Islet of Langerhans (tissue), 1 donor: ENCODE data around the gene ATG4C.
"Not testable (repeated sequence)": the region's sequence is repeated elsewhere in the genome, so short reads cannot be mapped to it uniquely, and the experiment has no call there.

ENCODE experiments used
- FAIRE-seq: peaks from one replicate; lab custom pipeline; 2011; peaks lifted over from hg19 to GRCh38; lab: Jason Lieb, UNC

Gene ATG4C

DNA sequence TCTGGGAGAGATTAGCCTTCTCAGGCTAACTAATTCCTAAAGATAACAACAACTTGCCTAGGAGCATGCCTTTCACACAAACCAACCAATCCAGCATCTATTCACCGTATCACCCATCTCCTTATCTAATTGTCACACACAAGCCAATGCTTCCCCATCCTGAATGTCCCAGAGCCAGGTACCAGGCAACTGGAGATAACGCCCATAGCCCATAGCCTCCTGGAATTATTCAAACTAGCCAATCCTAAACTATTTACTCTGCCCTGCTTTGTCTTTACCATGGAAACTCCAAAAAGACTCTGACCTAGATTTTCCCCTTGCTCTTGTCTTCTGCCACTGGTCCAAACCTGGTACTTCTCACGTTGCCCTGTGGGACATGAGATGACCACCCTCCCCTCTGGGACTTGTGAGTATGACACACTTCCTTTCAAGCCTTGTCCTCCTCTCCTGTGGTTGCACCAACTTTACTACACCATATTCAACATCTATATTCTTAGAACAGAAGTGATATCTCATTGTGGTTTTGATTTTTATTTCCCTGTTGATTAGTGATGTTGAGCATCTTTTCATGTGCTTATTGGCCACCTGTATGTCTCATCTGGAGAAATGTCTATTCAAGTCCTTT, 8.8 kb upstream of the ATG4C start:
- no peak for FAIRE-seq

DNA sequence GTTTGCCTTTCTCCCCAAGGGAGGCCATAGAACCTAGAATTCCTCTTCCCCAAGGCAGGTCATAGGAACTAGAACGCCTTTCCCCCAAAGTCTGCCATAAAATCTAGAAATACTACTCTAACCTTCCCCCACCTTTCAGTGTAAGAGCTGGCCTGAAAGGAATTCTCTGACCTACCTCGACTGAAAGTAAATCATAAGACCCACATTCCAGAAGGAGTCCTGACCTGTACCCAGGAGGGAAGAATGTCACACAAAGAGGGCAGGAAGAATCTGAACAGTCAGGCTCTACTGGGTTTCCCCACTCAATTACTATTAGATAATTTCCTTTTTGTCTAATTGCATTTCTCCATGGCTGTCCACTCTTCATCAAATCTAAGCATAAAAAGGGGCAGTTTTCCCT, 5.7 kb upstream of the ATG4C start:
- no peak for FAIRE-seq

DNA sequence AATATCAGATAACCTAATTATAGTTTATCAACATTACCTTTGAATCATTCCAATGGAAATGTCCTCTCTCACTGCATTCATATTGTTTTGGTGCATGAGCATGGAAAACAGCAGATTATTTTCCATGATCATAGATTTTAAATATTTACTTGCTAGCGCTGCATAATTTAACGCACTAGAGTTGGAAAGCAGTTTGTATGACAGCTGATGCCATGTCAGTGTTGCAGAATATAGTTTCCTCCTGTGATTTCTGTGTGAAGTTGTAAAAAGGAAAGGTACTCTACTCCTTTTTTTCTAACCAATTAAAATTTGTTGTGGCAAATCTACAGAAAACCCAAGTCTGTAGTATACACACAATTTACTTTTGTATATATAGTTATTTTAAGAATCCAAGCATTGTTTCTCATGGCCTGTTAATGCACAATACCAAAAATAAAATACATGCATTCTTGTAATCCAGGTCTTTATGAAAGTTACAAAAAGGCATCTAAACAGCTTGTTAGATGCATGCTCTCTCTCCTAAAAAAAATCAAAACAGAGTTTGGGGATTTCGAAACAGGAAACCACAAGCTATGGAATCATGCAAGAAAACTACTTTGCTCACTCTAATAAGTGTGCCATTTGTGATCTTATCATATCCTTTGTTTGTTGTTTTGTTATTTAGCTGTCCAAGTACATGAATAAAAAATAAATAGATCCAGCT, 1.9 kb upstream of the ATG4C start:
- peak; percentile 47 for FAIRE-seq

DNA sequence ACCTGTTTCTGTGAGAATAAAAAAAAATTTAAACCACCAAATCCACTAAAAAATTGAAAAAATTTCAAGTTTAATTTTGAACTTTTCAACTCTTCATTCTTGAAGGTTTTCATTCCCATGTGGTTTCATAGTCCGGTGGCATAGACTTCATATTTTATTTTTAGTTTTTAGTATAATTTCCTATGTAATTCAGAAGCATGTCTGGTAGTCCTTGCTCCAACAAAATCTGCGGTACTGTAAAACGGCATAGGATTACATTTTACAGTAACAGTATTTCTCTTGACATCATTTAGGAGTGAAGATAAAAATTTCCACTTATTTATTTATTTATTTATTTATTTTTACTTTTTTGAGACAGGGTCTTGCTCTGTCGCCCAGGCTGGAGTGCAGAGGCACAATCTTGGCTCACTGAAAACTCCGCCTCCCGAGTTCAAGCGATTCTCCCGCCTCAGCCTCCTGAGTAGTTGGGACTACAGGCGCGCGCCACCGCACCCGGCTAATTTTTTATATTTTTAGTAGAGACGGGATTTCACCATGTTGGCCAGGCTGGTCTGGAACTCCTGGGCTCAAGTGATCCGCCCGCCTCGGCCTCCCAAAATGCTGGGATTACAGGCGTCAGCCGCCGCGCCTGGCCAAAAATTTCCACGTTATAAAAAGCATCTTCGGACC, 1.3 kb upstream of the ATG4C start:
- not testable (repeated sequence) for FAIRE-seq

DNA sequence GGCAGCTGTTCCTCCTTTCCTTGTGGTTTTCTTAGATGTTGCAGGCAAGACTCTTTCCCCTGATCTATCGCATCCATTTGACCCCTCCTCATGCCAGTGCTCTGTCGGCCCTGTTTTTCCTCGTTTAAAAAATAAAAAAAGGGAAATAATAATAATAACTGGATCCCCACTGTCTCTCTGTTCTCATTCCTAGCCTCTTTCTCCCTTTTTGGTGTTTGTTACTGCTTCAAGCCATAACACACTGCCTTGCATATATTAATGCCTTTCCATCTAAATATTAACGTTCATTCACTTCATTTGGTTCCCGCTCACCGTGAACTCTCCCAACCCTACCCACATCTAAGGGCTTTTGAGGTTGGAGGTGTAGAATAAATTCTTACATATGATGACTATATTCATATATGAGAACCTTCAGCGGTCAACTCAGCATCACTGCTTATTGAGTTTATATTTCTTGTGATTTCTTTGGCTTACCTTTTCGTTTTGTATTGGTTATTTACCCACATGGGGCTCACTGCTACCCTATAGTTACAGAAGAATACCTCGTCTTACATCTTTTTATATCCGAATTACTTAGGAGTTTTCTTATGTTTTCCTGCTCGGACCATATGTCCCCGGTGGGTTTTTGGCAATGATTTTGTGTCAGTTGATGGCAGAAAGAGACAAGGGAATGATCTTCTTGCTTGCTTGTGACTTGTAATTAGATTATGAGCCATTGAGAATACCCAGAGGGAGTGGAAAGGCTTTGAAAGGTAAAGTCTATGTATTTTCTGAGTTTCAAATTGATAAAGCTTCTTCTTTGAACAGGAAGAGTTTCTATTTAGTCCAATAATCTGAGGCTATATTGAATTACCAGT, 805 bp downstream of the ATG4C start:
- no peak for FAIRE-seq

DNA sequence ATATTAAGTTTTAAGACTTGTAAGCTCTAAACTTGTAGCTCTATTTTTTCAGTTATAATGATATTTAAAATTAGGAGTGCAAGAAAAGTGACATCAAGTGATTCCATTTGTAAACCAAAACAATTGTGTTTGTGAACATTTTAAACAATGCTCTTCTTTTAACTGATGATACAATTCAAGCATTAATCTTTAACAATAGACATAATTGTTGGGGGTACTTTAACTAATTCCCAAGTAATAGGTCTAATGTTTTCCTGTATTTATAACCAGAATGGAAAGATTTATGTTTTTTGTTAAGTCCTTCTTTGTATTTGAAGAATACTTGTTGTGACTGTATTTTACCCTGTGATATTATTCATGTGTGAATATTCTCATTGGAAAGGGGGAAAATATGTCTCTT, 6.8 kb downstream of the ATG4C start:
- no peak for FAIRE-seq

DNA sequence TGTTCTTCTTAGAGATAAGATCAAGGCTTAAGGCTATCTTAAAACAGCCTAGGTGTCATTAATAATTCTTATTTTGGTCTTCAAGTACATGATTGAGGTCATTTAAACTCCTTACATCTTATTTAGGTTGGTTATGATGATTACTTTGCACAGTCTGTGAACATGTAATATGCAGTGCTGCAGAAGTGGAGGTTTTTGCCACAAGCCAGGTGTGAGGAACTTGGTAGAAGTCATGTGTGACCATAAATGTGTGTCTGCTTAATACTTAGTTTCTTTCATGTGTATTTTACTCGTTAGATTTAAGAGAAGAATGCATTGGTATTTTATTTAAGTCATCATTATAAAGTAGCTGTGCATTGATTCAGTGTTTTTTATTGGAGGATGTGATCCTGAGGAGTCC, 10.1 kb downstream of the ATG4C start:
- FAIRE-seq: no peak

DNA sequence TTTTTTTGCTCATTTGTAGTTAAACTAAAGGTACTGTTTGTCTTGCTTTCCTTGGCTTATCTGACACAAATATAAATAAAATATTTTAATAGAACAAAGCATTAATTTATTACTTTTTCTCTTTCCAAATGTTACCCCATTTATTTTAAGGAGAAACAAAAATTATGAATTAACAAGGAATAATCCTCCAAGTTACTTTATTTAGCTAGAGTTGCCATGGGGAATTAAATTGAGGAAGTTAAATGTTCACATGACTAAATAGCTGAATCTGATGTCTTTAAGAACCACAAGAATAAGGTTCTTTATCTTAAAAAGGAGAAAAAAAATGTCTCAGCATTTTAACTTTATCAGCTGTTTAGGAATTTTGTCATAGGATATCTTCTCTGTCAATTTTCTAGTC, 12.3 kb downstream of the ATG4C start:
- FAIRE-seq: no peak

DNA sequence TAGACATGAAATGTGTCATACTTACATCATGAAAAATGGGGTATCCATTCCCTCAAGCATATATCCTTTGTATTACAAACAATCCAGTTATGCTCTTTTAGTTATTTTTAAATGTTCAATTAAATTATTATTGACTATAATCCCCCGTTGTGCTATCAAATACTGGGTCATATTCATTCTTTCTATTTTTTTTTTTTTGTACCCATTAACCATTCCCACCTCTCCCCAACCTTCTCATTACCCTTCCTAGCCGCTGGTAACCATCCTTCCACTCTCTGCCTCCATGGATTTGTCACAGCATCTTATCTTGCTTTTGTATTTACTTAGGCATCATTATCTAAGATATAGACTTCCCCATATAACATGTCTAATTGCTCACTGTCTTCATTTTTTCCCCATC, 15.8 kb downstream of the ATG4C start:
- FAIRE-seq: no peak

DNA sequence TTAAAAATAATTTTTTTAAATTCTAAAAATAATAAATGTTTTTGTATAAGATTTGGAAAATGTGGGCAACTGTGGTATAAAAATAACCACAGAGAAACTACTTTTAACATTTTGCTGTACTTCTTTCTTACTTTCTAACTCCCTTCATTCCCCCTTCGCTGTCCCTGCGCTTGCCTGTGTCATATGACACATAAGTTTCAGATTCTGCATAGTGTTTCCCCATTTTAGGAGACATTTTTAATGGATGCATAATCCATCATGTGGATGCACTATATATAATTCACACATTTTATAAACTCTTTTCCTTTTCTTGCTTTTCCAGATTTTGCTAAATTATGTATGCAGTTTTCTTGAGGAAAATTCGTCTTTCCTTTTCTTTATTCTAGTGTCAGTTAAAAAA, 16.3 kb downstream of the ATG4C start:
- FAIRE-seq: no peak

DNA sequence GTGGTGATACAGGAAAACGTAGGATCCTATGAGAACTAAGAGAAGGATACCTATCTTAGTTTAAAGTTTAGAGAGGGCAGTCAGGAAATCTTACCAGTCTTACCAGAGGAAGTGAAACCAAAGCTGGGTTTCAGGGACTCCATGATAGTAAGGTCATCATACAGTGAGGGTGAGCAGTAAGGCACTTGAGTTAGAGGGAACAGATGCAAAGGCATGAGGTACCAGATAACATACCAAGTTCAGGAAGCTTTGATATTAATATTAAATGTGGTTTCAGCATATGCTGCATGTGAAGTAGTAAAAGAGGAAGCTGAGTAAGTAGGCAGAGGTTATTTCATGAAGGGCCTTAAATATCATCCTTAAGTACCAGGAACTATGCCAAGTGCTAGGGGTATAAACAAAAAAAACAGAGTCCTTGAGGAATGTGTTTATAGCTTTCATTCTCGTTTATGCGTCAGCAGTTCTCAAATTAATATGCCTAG, 16.9 kb downstream of the ATG4C start:
- no peak for FAIRE-seq

DNA sequence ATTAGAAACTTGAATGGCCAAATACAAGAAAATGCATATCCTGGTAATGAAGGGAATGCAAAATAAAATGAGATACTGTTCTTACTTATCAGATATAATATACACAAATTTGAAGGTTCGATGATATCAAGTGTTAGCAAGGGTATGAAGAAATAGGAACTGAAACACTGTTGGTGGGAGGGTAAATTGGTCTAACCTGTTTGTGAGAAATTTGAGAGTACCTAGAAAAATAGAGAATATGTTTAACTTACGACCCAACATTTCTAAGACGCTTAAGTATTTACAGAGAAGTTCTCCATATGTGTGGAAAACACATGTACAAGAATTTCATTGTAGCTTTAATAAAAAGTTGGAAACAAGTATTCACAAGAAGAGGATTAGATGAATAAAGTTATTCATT, 25.9 kb downstream of the ATG4C start:
- peak; percentile 27 for FAIRE-seq

DNA sequence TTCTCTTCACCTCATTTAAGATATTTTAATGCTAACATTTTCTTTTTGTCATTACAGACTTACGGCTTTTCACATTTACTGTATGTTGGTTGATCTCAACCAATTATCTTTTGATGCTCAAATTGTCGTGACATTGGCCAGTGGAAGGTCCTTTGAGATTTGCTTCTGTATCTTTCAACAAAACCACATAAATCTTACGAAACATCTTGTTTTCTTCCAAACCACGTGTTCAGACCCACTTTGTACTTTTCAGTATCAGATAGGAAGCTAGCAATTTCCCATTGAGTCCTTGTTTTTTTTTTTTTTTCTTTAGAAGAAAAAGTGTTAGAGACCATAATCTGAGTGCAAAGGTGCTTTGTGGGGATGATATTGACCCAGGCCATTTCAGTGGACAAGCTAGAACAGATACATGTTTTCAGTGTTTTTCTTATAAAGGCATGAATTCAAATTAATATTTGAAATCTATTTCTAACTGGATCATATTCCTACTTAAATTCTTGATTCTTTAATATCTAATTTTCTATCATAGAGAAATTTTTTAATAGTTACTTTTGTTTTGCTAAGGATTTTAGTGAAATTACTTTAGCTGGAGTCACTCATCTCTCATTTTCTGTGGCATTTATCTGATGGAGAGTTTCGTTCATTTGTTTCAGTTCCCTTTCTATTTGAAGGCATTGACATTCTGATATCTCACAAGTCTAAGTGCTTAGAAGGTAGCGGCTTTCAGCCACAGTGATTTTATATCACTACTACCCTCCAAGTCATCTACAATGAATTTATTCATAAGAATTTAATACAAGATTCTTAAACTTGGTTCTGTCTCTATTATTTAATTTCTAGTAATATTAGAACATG, 26.7 kb downstream of the ATG4C start:
- FAIRE-seq: no peak

DNA sequence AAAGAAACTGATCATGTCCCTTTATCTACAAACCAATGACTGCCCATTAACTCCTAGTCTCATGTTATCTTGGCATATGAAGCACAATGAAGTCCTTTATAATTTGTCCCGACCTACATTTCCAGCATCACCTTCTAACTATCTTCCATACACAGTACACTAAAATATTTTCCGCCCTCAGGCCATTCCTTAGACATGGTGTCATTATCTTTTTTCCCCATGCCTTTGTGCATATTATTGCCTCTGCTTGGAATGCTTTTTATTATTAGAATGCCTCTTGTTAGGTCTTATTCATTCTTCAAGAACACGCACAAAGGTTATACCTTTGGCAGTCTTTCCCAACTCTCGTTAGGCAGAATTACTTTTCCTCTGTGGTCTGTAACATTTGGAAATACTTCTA, 39.6 kb downstream of the ATG4C start:
- FAIRE-seq: no peak

DNA sequence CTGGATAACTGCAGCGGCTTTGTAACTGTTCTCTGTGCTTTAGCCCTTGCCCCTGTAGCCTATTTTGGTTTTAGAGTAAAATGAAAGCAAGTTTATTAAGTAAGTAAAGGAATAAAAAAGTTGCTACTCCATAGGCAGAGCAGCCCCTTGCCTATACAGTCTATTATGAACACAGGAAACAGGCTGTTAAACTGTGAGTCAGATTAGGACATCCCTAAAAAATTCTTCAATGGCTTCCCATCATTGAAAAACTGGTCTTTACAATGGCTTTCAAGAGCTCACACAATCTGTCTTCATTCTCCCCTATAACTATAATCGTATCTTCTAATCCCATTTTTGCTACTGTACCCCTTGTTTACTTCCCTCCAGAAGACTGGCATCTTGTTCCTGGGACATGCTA, 43.0 kb downstream of the ATG4C start:
- no peak for FAIRE-seq

DNA sequence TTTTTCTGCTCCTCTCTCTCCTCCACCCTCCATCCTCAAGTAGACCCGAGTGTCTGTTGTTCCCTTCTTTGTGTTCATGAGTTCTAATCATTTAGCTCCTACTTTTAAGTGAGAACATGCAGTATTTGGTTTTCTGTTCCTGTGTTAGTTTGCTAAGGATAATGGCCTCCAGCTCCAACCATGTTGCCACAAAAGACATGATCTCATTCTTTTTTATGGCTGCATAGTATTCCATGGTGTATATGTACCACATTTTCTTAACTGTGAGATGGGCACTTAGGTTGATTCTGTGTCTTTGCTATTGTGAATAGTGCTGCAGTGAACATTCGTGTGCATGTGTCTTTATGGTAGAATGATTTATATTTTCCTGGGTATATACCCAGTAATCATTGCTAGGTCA, 43.9 kb downstream of the ATG4C start:
- FAIRE-seq: not testable (repeated sequence)

DNA sequence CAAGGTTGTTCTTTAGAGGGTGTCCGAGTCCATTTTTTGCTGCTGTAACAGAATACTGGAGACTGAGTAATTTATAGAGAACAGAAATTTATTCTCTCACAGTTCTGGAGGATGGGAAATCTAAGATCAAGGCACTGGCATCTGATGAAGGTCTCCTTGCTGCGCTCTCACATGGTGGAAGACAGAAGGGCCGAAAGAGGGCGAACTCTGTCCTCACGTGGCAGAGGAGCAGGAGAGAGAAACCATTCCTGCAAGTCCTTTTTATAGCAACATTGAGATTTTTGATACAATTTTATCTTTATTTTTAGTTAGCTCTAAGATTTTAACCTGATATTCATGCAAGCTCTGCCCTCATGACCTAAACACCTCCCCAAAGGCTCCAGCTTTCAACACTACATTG, 48.3 kb downstream of the ATG4C start:
- FAIRE-seq: no peak

DNA sequence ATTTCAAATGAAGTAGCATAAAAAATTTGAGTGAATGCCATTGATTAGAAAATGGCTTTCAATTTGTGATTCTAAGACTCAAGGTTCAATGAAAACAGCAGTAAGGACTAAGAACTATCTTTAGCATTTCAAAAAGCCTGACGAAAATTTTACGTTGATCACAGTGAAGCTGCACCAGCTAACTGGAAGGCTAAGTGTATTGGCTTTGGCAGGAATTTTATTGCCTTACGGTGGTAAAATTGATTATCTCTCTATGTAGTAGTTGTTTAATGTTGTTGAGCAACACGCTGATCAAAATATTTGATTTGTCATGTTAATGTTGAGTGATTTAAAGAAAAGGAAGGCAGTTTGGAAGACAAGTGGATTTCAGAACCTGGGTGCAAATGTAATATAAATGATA, 49.6 kb downstream of the ATG4C start:
- no peak for FAIRE-seq

DNA sequence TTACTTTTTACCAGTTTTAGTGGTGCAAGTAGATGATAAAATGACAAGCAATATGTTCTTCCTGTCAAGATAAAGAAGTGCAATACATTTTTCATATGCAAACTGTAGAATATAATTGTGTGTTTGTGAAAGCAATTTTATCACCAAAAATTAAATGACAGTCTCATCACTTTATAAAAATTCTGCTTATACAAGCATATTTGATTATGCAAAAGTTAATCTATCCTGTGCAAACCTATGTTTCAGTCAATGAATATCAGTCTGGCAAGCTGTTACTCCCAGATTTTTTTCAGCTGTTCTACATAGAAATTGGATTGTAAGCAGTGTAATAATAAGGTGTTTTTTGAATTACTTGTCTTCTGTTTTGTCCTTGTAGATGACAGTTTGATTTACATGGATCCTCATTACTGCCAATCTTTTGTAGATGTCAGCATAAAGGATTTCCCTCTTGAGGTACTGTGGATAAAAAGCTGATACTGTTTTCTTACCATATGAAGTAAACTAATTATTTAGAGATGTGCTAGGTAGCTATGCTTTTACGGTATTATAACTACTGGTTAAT, 50.5 kb downstream of the ATG4C start:
- no peak for FAIRE-seq

DNA sequence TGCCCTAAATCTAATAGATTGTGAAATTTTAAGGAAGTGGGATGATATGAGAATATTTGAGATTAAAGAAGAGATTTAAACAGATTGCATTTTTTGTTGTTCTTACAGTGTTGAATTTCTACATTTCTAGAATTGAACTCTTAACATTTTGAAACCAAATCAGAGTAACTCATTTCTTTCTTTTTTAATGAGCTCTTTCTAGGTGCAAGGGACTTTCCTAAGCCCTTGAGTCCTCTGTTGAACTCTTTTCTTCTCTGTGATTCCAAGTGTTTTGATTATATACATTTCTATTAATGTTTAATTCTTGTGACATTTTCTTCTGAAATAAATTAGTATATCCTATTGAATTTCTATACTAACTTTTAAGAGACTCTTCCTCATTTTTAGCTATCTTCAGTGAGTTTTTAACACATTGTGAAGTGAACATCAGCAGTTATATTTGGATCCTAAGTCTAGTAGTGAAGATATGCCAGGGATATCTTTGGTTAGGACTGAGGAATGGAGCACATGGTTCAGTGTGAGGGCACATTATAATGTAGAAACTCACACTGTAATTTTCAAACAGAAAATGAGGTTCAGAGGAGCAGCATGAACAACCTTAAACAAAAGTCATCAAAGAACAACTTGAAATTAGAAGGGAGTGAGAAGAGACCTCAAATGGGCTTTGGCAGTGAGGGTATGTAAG, 53.1 kb downstream of the ATG4C start:
- no peak for FAIRE-seq

DNA sequence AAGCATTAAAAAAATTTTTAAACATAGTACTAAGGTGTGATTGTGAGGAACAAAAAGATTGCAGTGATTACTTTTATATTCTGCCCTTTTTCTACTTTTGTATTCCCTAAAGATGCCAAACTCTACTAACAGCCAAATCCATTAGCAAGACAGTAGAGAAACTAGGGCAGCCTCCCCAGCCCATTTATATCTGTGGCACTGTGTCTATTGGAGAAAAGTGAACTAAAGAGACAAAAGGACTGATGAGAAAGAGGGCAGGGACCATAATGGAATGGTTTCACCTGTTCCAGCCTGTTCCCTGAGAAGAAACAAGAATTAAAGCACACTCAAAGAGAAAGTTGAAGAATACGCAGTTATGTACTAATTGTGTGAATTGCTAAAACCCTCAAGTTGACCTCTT, 56.6 kb downstream of the ATG4C start:
- FAIRE-seq: no peak
